SK-N-SH treated with all-trans-retinoic acid at 6 μM for 48 hours (cell line): ENCODE results near the gene BRINP3.

Source experiments
- BACH2 ChIP-seq: fragments of 250-450 bp; sonication (Bioruptor Pico); IDR thresholded peaks from 2 replicates; pipeline ENCODE4 v1.9.0; 2021; ENCODE audit warnings: mild to moderate bottlenecking, borderline replicate concordance
- OSR1 ChIP-seq: fragments of 250-450 bp; sonication (Bioruptor Pico); IDR thresholded peaks from 2 replicates; pipeline ENCODE4 v1.8.0; 2022; ENCODE audit warnings: moderate library complexity, mild to moderate bottlenecking, inconsistent platforms
- RARB ChIP-seq: fragments of 250-450 bp; sonication (Bioruptor Pico); IDR thresholded peaks from 2 replicates; pipeline ENCODE4 v1.8.0; 2021; ENCODE audit warnings: mild to moderate bottlenecking, moderate library complexity
- SNAI2 ChIP-seq: fragments of 250-450 bp; sonication (Bioruptor Pico); IDR thresholded peaks from 2 replicates; pipeline ENCODE4 v1.5.0; 2020; ENCODE audit warnings: mild to moderate bottlenecking, moderate library complexity
- TCF4 ChIP-seq: fragments of 250-450 bp; sonication (Bioruptor Pico); IDR thresholded peaks from 2 replicates; pipeline ENCODE4 v1.8.0; 2021; ENCODE audit warnings: mild to moderate bottlenecking, moderate library complexity, borderline replicate concordance
- TOX ChIP-seq: fragments of 250-450 bp; sonication (Bioruptor Pico); IDR thresholded peaks from 2 replicates; pipeline ENCODE4 v1.8.0; 2021; ENCODE audit warnings: mild to moderate bottlenecking, moderate library complexity, borderline replicate concordance
- ZC3H10 ChIP-seq: fragments of 250-450 bp; sonication (Bioruptor Pico); IDR thresholded peaks from 2 replicates; pipeline ENCODE4 v1.5.1; 2021; ENCODE audit warnings: mild to moderate bottlenecking, moderate library complexity
- ZFP30 ChIP-seq: fragments of 450-650 bp; formaldehyde crosslinking; IDR thresholded peaks from 2 replicates; pipeline ENCODE4 v1.5.0; 2022; ENCODE audit warnings: mild to moderate bottlenecking, moderate library complexity
- ZNF565 ChIP-seq: fragments of 450-650 bp; formaldehyde crosslinking; conservative IDR thresholded peaks from 2 replicates; pipeline ENCODE4 v1.5.0; 2020; ENCODE audit warnings: low read depth, mild to moderate bottlenecking, moderate library complexity
- TF ChIP-seq, protein P1 (sequence below): fragments of 250-450 bp; sonication (Bioruptor Pico); IDR thresholded peaks from 2 replicates; pipeline ENCODE4 v1.8.0; 2020; ENCODE audit warnings: mild to moderate bottlenecking, moderate library complexity, borderline replicate concordance
- TF ChIP-seq, protein P2 (sequence below): fragments of 250-450 bp; sonication (Bioruptor Pico); IDR thresholded peaks from 2 replicates; pipeline ENCODE4 v1.5.1; 2021; ENCODE audit warnings: mild to moderate bottlenecking, moderate library complexity
- TF ChIP-seq, protein P3 (sequence below): fragments of 250-450 bp; sonication (Bioruptor Pico); IDR thresholded peaks from 2 replicates; pipeline ENCODE4 v1.5.0; 2020; ENCODE audit warnings: mild to moderate bottlenecking, moderate library complexity
- TF ChIP-seq, protein P4 (sequence below): fragments of 250-450 bp; sonication (Bioruptor Pico); IDR thresholded peaks from 2 replicates; pipeline ENCODE4 v1.5.1; 2020; ENCODE audit warnings: low read depth, mild to moderate bottlenecking, moderate library complexity

DNA sequence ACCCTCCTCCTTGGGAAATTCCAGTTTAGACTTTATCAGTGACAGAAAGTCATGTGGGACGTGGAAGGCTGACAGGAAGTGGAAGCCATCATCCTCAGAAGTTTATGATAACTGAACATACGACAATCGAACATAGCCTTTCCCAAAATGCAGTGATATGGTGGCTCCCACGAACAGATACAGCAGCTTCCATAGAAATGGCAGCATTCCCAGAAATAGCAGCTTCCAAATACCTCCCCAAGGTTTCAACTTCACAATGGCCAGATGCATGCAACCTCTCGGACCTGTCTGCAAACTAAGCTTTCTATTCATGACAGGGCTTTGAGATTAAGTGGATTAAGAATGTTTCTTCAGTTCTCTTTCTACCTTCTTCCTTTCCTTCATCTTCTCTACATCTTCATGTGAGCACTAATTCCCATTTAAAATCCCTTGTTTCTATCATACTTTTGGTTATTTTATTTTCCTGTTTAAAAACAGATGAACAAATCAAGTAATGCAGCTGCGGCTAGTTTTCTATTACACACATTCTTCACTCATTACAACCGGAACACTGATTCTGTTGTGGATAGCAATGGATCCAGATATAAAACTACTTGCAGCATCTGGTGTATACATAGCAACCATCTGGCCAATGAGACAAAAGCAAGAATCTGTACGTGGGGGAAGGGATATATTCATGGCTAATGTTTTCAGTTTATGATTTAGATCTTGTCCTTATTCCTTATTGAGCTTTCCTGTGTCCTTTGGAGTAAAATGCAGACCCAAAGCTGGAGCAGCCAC, 304.8 kb downstream of the BRINP3 start:
- TF ChIP-seq, protein P1, sequence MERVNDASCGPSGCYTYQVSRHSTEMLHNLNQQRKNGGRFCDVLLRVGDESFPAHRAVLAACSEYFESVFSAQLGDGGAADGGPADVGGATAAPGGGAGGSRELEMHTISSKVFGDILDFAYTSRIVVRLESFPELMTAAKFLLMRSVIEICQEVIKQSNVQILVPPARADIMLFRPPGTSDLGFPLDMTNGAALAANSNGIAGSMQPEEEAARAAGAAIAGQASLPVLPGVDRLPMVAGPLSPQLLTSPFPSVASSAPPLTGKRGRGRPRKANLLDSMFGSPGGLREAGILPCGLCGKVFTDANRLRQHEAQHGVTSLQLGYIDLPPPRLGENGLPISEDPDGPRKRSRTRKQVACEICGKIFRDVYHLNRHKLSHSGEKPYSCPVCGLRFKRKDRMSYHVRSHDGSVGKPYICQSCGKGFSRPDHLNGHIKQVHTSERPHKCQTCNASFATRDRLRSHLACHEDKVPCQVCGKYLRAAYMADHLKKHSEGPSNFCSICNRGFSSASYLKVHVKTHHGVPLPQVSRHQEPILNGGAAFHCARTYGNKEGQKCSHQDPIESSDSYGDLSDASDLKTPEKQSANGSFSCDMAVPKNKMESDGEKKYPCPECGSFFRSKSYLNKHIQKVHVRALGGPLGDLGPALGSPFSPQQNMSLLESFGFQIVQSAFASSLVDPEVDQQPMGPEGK (CRISPR knock-in tag) = no peak
- TF ChIP-seq TCF4 (CRISPR knock-in tag) (no peak), ZC3H10 (CRISPR knock-in tag) (no peak), TOX (CRISPR knock-in tag) (no peak), ZNF565 (CRISPR knock-in tag) (no peak), OSR1 (CRISPR knock-in tag) (no peak), RARB (CRISPR knock-in tag) (no peak), ZFP30 (CRISPR knock-in tag) (no peak), SNAI2 (CRISPR knock-in tag) (no peak), BACH2 (CRISPR knock-in tag) (no peak)
- TF ChIP-seq, protein P2, sequence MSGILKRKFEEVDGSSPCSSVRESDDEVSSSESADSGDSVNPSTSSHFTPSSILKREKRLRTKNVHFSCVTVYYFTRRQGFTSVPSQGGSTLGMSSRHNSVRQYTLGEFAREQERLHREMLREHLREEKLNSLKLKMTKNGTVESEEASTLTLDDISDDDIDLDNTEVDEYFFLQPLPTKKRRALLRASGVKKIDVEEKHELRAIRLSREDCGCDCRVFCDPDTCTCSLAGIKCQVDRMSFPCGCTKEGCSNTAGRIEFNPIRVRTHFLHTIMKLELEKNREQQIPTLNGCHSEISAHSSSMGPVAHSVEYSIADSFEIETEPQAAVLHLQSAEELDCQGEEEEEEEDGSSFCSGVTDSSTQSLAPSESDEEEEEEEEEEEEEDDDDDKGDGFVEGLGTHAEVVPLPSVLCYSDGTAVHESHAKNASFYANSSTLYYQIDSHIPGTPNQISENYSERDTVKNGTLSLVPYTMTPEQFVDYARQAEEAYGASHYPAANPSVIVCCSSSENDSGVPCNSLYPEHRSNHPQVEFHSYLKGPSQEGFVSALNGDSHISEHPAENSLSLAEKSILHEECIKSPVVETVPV (CRISPR knock-in tag) = no peak
- TF ChIP-seq, protein P3, sequence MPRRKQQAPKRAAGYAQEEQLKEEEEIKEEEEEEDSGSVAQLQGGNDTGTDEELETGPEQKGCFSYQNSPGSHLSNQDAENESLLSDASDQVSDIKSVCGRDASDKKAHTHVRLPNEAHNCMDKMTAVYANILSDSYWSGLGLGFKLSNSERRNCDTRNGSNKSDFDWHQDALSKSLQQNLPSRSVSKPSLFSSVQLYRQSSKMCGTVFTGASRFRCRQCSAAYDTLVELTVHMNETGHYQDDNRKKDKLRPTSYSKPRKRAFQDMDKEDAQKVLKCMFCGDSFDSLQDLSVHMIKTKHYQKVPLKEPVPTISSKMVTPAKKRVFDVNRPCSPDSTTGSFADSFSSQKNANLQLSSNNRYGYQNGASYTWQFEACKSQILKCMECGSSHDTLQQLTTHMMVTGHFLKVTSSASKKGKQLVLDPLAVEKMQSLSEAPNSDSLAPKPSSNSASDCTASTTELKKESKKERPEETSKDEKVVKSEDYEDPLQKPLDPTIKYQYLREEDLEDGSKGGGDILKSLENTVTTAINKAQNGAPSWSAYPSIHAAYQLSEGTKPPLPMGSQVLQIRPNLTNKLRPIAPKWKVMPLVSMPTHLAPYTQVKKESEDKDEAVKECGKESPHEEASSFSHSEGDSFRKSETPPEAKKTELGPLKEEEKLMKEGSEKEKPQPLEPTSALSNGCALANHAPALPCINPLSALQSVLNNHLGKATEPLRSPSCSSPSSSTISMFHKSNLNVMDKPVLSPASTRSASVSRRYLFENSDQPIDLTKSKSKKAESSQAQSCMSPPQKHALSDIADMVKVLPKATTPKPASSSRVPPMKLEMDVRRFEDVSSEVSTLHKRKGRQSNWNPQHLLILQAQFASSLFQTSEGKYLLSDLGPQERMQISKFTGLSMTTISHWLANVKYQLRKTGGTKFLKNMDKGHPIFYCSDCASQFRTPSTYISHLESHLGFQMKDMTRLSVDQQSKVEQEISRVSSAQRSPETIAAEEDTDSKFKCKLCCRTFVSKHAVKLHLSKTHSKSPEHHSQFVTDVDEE (CRISPR knock-in tag) = no peak
- TF ChIP-seq, protein P4, sequence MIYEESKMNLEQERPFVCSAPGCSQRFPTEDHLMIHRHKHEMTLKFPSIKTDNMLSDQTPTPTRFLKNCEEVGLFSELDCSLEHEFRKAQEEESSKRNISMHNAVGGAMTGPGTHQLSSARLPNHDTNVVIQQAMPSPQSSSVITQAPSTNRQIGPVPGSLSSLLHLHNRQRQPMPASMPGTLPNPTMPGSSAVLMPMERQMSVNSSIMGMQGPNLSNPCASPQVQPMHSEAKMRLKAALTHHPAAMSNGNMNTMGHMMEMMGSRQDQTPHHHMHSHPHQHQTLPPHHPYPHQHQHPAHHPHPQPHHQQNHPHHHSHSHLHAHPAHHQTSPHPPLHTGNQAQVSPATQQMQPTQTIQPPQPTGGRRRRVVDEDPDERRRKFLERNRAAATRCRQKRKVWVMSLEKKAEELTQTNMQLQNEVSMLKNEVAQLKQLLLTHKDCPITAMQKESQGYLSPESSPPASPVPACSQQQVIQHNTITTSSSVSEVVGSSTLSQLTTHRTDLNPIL (CRISPR knock-in tag) = no peak
